Germinal center (tissue), 1 donor: Measurements from ENCODE around the gene NF1.
"Not testable (repeated sequence)": the region's sequence is repeated elsewhere in the genome, so short reads cannot be mapped to it uniquely, and the experiment has no call there.

Experiments used
- DNase-seq: peaks from one replicate; pipeline ENCODE4 v3.0.0; 2012; ENCODE audit warnings: mixed read lengths, low spot score

NF1 gene

GRCh38 chr17:31178951-31179350, 84.2 kb downstream of the NF1 start:
- not testable (repeated sequence) for DNase-seq

GRCh38 chr17:31195305-31195704, 100.5 kb downstream of the NF1 start:
- DNase-seq = no peak

GRCh38 chr17:31198026-31198425, 103.2 kb downstream of the NF1 start:
- no peak for DNase-seq

GRCh38 chr17:31198666-31199065, 103.9 kb downstream of the NF1 start:
- not testable (repeated sequence) for DNase-seq

GRCh38 chr17:31200287-31200686, 105.5 kb downstream of the NF1 start:
- no peak for DNase-seq

GRCh38 chr17:31202968-31203367, 108.2 kb downstream of the NF1 start:
- no peak for DNase-seq

GRCh38 chr17:31211352-31212012, 116.7 kb downstream of the NF1 start:
- no peak for DNase-seq

- peak; percentile 32 for DNase-seq
Observed at GRCh38 chr17:31216031-31216751, 121.4 kb downstream of the NF1 start.

GRCh38 chr17:31224366-31224765, 129.6 kb downstream of the NF1 start:
- DNase-seq = no peak

GRCh38 chr17:31225831-31226230, 131.1 kb downstream of the NF1 start:
- DNase-seq = no peak

GRCh38 chr17:31226373-31226772, 131.6 kb downstream of the NF1 start:
- DNase-seq = no peak

- no peak for DNase-seq
Observed at GRCh38 chr17:31226950-31227349, 132.2 kb downstream of the NF1 start.

- DNase-seq = no peak
Observed at GRCh38 chr17:31231852-31232251, 137.1 kb downstream of the NF1 start.

- DNase-seq = no peak
Observed at GRCh38 chr17:31235110-31235509, 140.3 kb downstream of the NF1 start.

- no peak for DNase-seq
Observed at GRCh38 chr17:31236137-31236536, 141.4 kb downstream of the NF1 start.

GRCh38 chr17:31236712-31237111, 141.9 kb downstream of the NF1 start:
- no peak for DNase-seq

- DNase-seq = no peak
Observed at GRCh38 chr17:31241116-31241515, 146.3 kb downstream of the NF1 start.

- no peak for DNase-seq
Observed at GRCh38 chr17:31248986-31249834, 154.4 kb downstream of the NF1 start.

GRCh38 chr17:31249835-31250141, 155.0 kb downstream of the NF1 start:
- DNase-seq = no peak

- DNase-seq = no peak
Observed at GRCh38 chr17:31250229-31250628, 155.5 kb downstream of the NF1 start.

GRCh38 chr17:31251105-31251969, 156.6 kb downstream of the NF1 start:
- DNase-seq = no peak

- DNase-seq = no peak
Observed at GRCh38 chr17:31251970-31252328, 157.2 kb downstream of the NF1 start.
